HG03439 (cell line): ENCODE results near the gene UBIAD1.
A peak's percentile ranks its signal among the peaks of the same experiment; 100 is the strongest.
"Not testable (repeated sequence)": the region's sequence is repeated elsewhere in the genome, so short reads cannot be mapped to it uniquely, and the experiment has no call there.

ENCODE experiments used
- ATAC-seq: cut with Tn5 transposase; IDR thresholded peaks from one replicate; pipeline ENCODE4 v1.9.1; 2021; ENCODE audit warnings: mild to moderate bottlenecking, moderate library complexity; ENCODE audit not compliant: unreplicated experiment

Gene UBIAD1

GRCh38 chr1:11272832-11273594 is at the start of gene UBIAD1:
Gene UBIAD1 (plus strand): TSS chr1:11273198. CDS start chr1:11273532, 334 bp downstream.
- ATAC-seq: peak; percentile 82

GRCh38 chr1:11227106-11228077 is 45.6 kb upstream of the UBIAD1 start:
- ATAC-seq: peak; percentile 74

GRCh38 chr1:11229203-11229602 is 43.8 kb upstream of the UBIAD1 start:
- no peak for ATAC-seq

GRCh38 chr1:11233208-11233607 is 39.8 kb upstream of the UBIAD1 start:
- no peak for ATAC-seq

GRCh38 chr1:11237356-11237755 is 35.6 kb upstream of the UBIAD1 start:
- no peak for ATAC-seq

GRCh38 chr1:11238311-11238710 is 34.7 kb upstream of the UBIAD1 start:
- ATAC-seq: no peak

GRCh38 chr1:11245248-11245647 is 27.8 kb upstream of the UBIAD1 start:
- ATAC-seq: no peak

GRCh38 chr1:11245904-11246719 is 26.9 kb upstream of the UBIAD1 start:
- ATAC-seq: no peak

- no peak for ATAC-seq
Measured at GRCh38 chr1:11248169-11248568, 24.8 kb upstream of the UBIAD1 start.

- ATAC-seq: no peak
Measured at GRCh38 chr1:11252538-11252937, 20.5 kb upstream of the UBIAD1 start.

GRCh38 chr1:11253226-11253625 is 19.8 kb upstream of the UBIAD1 start:
- no peak for ATAC-seq

GRCh38 chr1:11256299-11256698 is 16.7 kb upstream of the UBIAD1 start:
- no peak for ATAC-seq

- peak; percentile 98 for ATAC-seq
Measured at GRCh38 chr1:11262171-11263049, 10.6 kb upstream of the UBIAD1 start, which contains the start of gene MTOR. Gene MTOR (minus strand): TSS chr1:11262551. CDS start chr1:11259409, 3,142 bp downstream.

- ATAC-seq: no peak
Measured at GRCh38 chr1:11266268-11267074, 6.5 kb upstream of the UBIAD1 start.

- ATAC-seq: not testable (repeated sequence)
Measured at GRCh38 chr1:11267350-11268337, 5.4 kb upstream of the UBIAD1 start.

GRCh38 chr1:11272544-11272831 is 510 bp upstream of the UBIAD1 start:
- no peak for ATAC-seq

GRCh38 chr1:11273595-11274234 is 717 bp downstream of the UBIAD1 start:
- ATAC-seq: peak; percentile 3
